Endothelial cell (in vitro differentiated cells): ENCODE data around the gene JMY. TPM values are rescaled to one million over a fixed set of nuclear protein-coding genes. Genes with fewer than 3 reads are reported as not detected.
A peak's percentile ranks its signal among the peaks of the same experiment; 100 is the strongest.

Source experiments
- DNase-seq: peaks from one replicate; pipeline ENCODE4 v3.0.0; 2021; ENCODE audit warnings: low spot score
- H3K27ac Mint-ChIP-seq: one replicate; pipeline ENCODE4 v1.8.0; 2021; ENCODE audit warnings: mixed read lengths, inconsistent platforms; ENCODE audit not compliant: unreplicated experiment
- H3K27me3 Mint-ChIP-seq: one replicate; pipeline ENCODE4 v1.8.0; 2021; ENCODE audit warnings: mild to moderate bottlenecking, moderate library complexity, mixed read lengths, inconsistent platforms; ENCODE audit not compliant: unreplicated experiment
- H3K36me3 Mint-ChIP-seq: one replicate; pipeline ENCODE4 v1.8.0; 2021; ENCODE audit warnings: mild to moderate bottlenecking, low read depth, mixed read lengths, inconsistent platforms; ENCODE audit not compliant: unreplicated experiment
- H3K4me1 Mint-ChIP-seq: one replicate; pipeline ENCODE4 v1.8.0; 2021; ENCODE audit warnings: mild to moderate bottlenecking, mixed read lengths, inconsistent platforms; ENCODE audit not compliant: unreplicated experiment
- H3K4me3 Mint-ChIP-seq: one replicate; pipeline ENCODE4 v1.8.0; 2021; ENCODE audit warnings: mild to moderate bottlenecking, mixed read lengths, inconsistent platforms; ENCODE audit not compliant: unreplicated experiment
- H3K9me3 Mint-ChIP-seq: one replicate; pipeline ENCODE4 v1.8.0; 2021; ENCODE audit warnings: mixed read lengths, inconsistent platforms; ENCODE audit not compliant: unreplicated experiment
- CTCF ChIP-seq: fragments of 200-600 bp; sonication (generic); IDR thresholded peaks from one replicate; pipeline ENCODE4 v1.5.0; 2021; ENCODE audit warnings: antibody characterized with exemption; ENCODE audit not compliant: unreplicated experiment
- total RNA-seq: library from RNA; stranded (reverse); fragmentation: NEBNext Ultra II Directional; extraction: Animal tissue kit (Norgen Biotek cat#: 25700); gene quantifications from one replicate; pipeline ENCODE4 v1.2.1, GENCODE V29; 2021; ENCODE audit not compliant: unreplicated experiment

Gene JMY
- total RNA-seq, 1 donor from 2014 or later = 7.7 TPM

- no peak for DNase-seq
- H3K4me1 Mint-ChIP-seq = no peaks in the 10 kb centered on the region
- H3K4me3 Mint-ChIP-seq = no peak overlapping the region
- no peak for TF ChIP-seq CTCF
- peaks cover 4% of the 10 kb centered on the region for H3K27me3 Mint-ChIP-seq
- no peaks in the 10 kb centered on the region for H3K36me3 Mint-ChIP-seq
- no peaks in the 10 kb centered on the region for H3K9me3 Mint-ChIP-seq
- H3K27ac Mint-ChIP-seq = no peak overlapping the region
Measured at GRCh38 chr5:79191457-79191856, 44.5 kb upstream of the JMY start.

- Mint-ChIP-seq H3K27ac (no peak overlapping the region), H3K4me3 (no peak overlapping the region), H3K36me3 (no peaks in the 10 kb centered on the region), H3K27me3 (peaks cover 2% of the 10 kb centered on the region), H3K9me3 (no peaks in the 10 kb centered on the region), H3K4me1 (no peaks in the 10 kb centered on the region)
- no peak for DNase-seq
- no peak for TF ChIP-seq CTCF
Measured at GRCh38 chr5:79193643-79194042, 42.3 kb upstream of the JMY start.

GRCh38 chr5:79200573-79201183 is 35.3 kb upstream of the JMY start:
- Mint-ChIP-seq H3K27me3 (no peaks in the 10 kb centered on the region), H3K36me3 (no peaks in the 10 kb centered on the region), H3K4me3 (no peak overlapping the region), H3K4me1 (no peaks in the 10 kb centered on the region), H3K9me3 (no peaks in the 10 kb centered on the region), H3K27ac (no peak overlapping the region)
- peak; percentile 9 for TF ChIP-seq CTCF
- peak; percentile 7 for DNase-seq

DNA sequence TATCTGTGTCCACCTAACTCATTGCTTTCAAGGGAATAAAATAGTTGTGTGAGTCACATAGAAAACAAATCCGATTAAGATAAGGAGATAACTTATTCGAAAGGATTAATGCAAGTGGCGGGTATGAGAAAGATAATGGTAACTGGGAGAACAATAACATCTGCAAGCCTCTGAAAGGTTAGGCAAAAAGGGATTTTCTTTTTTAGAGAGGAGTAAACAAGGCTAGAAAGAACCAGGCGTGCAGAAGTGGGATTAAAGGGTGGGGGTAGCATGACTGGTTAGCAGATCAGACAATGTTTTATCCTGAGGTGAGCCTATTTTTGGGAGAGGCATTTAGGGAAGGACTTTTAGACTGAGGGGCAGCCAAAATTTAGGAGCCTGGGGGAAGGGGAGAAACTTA is 34.7 kb upstream of the JMY start:
- TF ChIP-seq CTCF = no peak
- H3K27ac Mint-ChIP-seq = no peak overlapping the region
- no peaks in the 10 kb centered on the region for H3K9me3 Mint-ChIP-seq
- H3K27me3 Mint-ChIP-seq = no peaks in the 10 kb centered on the region
- H3K4me3 Mint-ChIP-seq = no peak overlapping the region
- no peaks in the 10 kb centered on the region for H3K4me1 Mint-ChIP-seq
- no peaks in the 10 kb centered on the region for H3K36me3 Mint-ChIP-seq
- DNase-seq = no peak

GRCh38 chr5:79202076-79202475 is 33.9 kb upstream of the JMY start:
- no peak overlapping the region for H3K27ac Mint-ChIP-seq
- no peaks in the 10 kb centered on the region for H3K36me3 Mint-ChIP-seq

More at GRCh38 chr5:79202076-79202475, 33.9 kb upstream of the JMY start:
- Mint-ChIP-seq H3K4me3 (no peak overlapping the region), H3K27me3 (no peaks in the 10 kb centered on the region), H3K9me3 (no peaks in the 10 kb centered on the region), H3K4me1 (no peaks in the 10 kb centered on the region)
- no peak for DNase-seq
- no peak for TF ChIP-seq CTCF
